NCI-H2196 treated with DMSO at 0.1 percent for 48 hours (cell line): ENCODE data around the gene ANKRD28.
"Not testable (repeated sequence)": the region's sequence is repeated elsewhere in the genome, so short reads cannot be mapped to it uniquely, and the experiment has no call there.

Source experiments
- DNase-seq: peaks from one replicate; lab custom pipeline; 2025; ENCODE audit not compliant: unreplicated experiment; lab: John Stamatoyannopoulos, UW

Gene ANKRD28

GRCh38 chr3:15778332-15778858 is 19.4 kb downstream of the ANKRD28 start:
- no peak for DNase-seq

DNA sequence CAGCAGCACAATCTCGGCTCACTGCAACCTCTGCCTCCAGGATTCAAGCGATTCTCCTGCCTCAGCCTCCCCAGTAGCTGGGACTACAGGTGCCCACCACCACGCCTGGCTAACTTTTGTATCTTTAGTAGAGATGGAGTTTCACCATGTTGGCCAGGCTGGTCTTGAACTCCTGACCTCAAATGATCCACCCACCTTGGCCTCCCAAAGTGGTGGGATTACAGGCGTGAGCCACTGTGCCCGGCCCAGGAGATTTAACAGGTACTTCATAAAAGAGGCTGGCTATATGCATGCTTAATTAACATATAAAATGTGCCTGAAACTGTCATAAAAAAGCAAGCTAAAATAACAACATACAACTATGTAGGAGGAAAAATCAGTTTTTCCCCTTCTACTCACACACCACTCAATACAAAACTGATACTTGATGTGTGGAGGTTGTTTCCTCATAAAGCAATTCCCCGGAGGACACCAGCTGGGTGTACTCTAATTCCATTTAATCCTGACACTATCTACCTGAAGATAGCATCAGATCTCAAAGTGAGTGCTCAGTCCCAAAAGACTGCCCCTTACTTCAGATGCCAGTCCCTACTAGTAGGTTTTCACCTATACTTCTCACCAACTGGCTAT is 22.7 kb downstream of the ANKRD28 start:
- DNase-seq, result not testable (repeated sequence)

GRCh38 chr3:15771444-15771843 is 26.3 kb downstream of the ANKRD28 start:
- no peak for DNase-seq

DNA sequence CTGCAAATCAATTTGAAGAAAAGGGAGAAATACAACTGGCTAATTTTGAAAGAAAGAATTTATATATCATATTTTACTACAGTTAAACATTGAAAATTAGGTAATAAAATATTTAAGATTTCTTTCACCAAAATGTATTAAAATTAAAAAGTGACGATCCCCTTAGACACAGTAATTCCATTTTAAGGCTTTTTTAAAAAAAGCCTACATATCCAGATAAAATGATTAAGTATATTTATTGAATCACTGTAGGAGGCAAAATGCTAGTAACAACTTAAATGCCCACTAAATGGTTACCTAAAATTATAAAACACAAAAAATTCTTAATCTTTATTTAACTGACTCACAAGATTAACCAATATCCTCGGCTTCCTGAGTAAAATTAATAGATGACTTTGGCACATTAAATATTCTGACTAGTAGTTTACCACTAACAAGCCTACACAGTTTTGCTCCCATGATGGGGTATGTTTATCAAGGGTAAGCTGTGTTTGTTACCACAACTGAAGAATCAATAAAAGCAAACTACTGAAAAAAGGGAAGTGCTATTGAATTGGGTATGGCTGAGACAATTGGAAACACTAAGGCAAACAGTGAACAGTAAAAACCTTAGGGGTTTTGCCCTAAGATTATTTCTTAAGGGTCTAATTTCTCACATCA is 28.4 kb downstream of the ANKRD28 start:
- DNase-seq, result no peak

GRCh38 chr3:15768421-15769255 is 29.1 kb downstream of the ANKRD28 start:
- no peak for DNase-seq

- no peak for DNase-seq
Observed at GRCh38 chr3:15766406-15766805, 31.4 kb downstream of the ANKRD28 start.

GRCh38 chr3:15758295-15758694 is 39.5 kb downstream of the ANKRD28 start:
- DNase-seq, result no peak

- no peak for DNase-seq
Observed at GRCh38 chr3:15757824-15758223, 40.0 kb downstream of the ANKRD28 start.

DNA sequence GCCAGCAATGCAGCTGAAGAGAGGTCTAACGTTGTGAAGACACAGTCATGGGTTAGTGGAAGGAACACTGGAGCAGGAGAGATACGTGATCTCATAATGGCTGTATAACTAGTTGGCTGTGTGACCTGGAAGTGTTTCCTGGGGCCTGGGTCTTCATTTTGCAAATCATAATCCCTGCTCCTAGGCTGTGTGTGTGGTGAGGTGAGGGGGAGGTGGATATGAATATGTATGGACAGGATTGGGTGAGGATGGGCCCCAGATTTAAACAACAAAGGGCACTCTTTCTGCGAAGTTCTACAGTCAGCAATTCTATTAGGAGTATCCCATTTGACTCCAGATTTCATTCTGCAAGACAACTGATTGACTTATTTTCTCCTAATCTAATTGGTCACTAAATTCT is 41.3 kb downstream of the ANKRD28 start:
- DNase-seq, result no peak

GRCh38 chr3:15755780-15756179 is 42.0 kb downstream of the ANKRD28 start:
- no peak for DNase-seq

GRCh38 chr3:15755181-15755580 is 42.6 kb downstream of the ANKRD28 start:
- DNase-seq, result no peak

GRCh38 chr3:15754047-15754446 is 43.7 kb downstream of the ANKRD28 start:
- DNase-seq, result no peak

GRCh38 chr3:15753056-15753710 is 44.6 kb downstream of the ANKRD28 start:
- DNase-seq, result no peak

DNA sequence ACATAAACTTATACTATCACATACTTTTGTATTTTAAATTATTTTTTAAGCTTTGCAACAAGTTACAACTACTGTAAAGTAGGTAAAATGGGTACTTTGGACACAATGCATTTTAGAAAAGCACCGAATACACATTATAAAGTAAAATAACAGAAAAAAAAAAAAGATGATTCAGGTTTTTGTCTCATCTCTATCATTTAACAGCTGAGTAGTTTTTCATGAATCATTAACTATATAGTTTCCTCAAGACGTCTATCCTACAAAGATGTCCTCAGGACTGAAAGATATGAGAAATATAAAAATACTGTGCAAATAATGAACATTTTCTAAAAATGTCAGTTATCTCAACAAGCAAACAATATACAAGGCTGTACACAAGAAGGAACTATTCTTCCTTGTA is 46.9 kb downstream of the ANKRD28 start:
- no peak for DNase-seq

GRCh38 chr3:15750143-15750542 is 47.6 kb downstream of the ANKRD28 start:
- no peak for DNase-seq

DNA sequence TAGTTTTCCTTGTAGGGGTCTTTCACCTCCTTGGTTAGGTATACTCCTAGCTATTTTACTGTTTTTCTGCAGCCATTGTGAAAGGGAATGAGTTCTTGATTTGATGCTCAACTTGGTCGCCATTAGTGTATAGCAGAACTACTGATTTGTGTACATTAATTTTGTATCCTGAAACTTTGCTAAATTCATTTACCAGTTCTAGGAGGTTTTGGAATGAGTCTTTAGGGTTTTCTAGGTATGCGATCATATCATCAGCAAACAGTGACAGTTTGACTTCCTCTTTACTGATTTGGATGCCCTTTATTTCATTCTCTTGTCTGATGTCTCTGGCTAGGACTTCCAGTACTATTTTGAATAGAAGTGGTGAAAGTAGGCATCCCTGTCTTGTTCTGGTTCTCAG is 51.9 kb downstream of the ANKRD28 start:
- not testable (repeated sequence) for DNase-seq

GRCh38 chr3:15744176-15744575 is 53.6 kb downstream of the ANKRD28 start:
- no peak for DNase-seq

DNA sequence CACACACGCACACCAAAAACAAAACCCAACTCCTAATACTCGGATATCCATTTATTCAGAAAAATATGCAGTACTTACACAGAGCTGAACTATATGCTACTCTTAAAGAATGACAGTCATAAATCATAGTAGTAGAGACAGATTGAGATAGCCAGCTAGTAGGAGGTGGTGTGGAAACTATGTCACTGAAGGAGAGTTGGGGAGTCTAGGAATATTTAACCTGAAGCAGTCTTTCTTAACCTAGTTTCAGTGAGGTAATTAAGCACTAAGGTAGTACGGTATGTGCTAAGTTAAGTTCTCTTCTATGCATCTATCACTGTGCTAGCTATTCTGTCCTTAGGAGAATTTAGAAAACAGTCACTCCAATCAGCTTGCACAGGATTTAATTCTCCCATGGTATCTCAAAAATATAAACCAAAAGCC is 54.2 kb downstream of the ANKRD28 start:
- no peak for DNase-seq

DNA sequence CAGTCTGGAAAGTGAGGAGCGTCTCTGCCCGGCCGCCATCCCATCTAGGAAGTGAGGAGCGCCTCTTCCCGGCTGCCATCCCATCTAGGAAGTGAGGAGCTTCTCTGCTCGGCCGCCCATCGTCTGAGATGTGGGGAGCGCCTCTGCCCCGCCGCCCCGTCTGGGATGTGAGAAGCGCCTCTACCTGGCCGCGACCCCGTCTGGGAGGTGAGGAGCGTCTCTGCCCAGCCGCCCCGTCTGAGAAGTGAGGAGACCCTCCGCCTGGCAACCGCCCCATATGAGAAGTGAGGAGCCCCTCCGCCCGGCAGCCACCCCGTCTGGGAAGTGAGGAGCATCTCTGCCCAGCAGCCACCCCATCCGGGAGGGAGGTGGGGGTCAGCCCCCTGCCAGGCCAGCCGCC is 55.5 kb downstream of the ANKRD28 start:
- not testable (repeated sequence) for DNase-seq

GRCh38 chr3:15738616-15739005 is 59.2 kb downstream of the ANKRD28 start:
- not testable (repeated sequence) for DNase-seq

GRCh38 chr3:15731024-15731423 is 66.8 kb downstream of the ANKRD28 start:
- DNase-seq, result no peak
